ENCODE measurements around the gene SPACA4. TPM values are rescaled to one million over a fixed set of nuclear protein-coding genes. Genes with fewer than 3 reads are reported as not detected.
A peak's percentile ranks its signal among the peaks of the same experiment; 100 is the strongest.

The SPACA4 gene
- polyA plus RNA-seq, 1 of the 3 experiments (the other 2 are of a cell fraction): not detected

DNA sequence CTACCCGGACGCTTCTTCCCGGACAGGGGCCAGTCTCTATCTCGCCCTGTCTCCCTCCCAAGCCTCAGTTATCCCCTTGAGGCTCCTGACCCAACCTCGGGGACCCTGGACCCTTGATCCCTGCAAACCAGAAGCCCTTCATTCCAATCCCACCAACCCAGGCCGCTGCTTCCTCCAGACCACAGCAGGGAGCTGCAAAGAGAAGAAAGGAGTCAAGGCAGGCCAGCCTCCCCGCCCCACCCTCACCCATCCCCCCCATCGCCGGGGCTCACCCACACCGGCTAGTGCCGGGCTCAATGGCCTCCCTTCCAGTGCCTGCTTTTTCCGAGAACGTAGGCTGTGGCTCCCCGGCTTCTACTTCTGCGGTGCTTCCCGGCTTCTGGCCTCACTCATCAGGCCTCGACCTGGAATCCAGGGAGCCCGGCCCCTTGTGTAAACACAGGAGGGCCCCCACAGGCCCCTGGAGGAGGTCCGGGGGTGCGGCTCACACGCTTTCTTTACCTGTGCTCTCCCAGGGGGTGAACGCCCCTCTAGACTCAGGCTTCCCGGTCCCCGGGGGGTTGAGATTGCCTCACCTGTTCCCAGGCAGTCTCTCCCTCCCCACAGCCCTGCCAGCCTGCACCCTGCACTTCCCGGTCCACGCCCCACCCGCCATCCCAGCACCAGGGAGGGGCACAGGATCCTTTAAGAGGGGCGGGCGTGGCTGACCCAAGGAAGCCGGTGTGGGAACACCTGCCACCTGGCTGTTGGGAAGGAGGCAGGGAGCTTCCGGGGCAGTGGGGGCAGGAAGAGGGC is 8.1 kb downstream of the SPACA4 start, which contains the start of gene FAM83E:
Gene FAM83E, minus strand, starts transcription at position 641 of the 795 bp plus-strand sequence. CDS start 1,704 bp downstream, outside the sequence.
- POLR2A ChIA-PET: interaction anchor here (0.6 to 1.9 kb wide), 6 partner anchors 9 to 110 kb away, joined by 3 to 5 read pairs (median 4); no protein-coding TSS in a partner anchor
- TF ChIP-seq SIN3A (IDR thresholded peaks at IDR 0.05; ENCODE audit: borderline replicate concordance, low read depth, low read length) (peak; percentile 88), ZBTB33 (IDR thresholded peaks at IDR 0.05; ENCODE audit: borderline replicate concordance, low read depth) (0 out of 2 replicates have a peak, but pooled peaks have one; percentile 3)
- TF ChIP-seq, protein P1, sequence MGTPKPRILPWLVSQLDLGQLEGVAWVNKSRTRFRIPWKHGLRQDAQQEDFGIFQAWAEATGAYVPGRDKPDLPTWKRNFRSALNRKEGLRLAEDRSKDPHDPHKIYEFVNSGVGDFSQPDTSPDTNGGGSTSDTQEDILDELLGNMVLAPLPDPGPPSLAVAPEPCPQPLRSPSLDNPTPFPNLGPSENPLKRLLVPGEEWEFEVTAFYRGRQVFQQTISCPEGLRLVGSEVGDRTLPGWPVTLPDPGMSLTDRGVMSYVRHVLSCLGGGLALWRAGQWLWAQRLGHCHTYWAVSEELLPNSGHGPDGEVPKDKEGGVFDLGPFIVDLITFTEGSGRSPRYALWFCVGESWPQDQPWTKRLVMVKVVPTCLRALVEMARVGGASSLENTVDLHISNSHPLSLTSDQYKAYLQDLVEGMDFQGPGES (IDR thresholded peaks at IDR 0.05; ENCODE audit: low read depth, low read length): no peak
- Histone ChIP-seq H3K4me1 (ENCODE audit: control insufficient read depth in 1 of 2, insufficient read depth in 2 of 2, low read depth in 1 of 2, low read length in 1 of 2) (peaks cover 11 to 35% of the 10 kb centered on the region in 2 experiments; a peak in 3 of 4 replicates), H3K27ac (ENCODE audit: low read depth in 2 of 2, low read length in 1 of 2) (peak within 1 kb of the TSS in 1 of 2 experiments; percentile 40; a peak in 2 of 4 replicates), H3F3A (replicated peaks; ENCODE audit: insufficient read depth) (peaks cover 41% of the 10 kb centered on the region), H3K9me2 (no peaks in the 10 kb centered on the region), H4K20me1 (ENCODE audit: insufficient read depth) (peaks cover 39% of the 10 kb centered on the region), H3K4me2 (no peak within 1 kb of the TSS), H3K79me2 (ENCODE audit: insufficient read depth) (peaks cover 30% of the 10 kb centered on the region), H3K27me3 (ENCODE audit: insufficient read depth) (no peaks in the 10 kb centered on the region), H2AFZ (ENCODE audit: low read depth) (no peak within 1 kb of the TSS), H3K9me3 (no peaks in the 10 kb centered on the region), H3K9ac (no peak within 1 kb of the TSS), H3K36me3 (replicated peaks in 1 of 2; ENCODE audit: control insufficient read depth in 1 of 2, insufficient read depth in 2 of 2, low read length in 1 of 2) (peaks cover 28 to 33% of the 10 kb centered on the region in 2 experiments), H3K4me3 (ENCODE audit: low read depth in 2 of 2, low read length in 1 of 2) (no peak within 1 kb of the TSS)
- no peak for DNase-seq
- CTCF ChIA-PET: interaction anchor here (8.0 kb wide), 1 partner anchor 25 kb away, joined by 72 read pairs; no protein-coding TSS in a partner anchor
- 75% methylated on average over 25 of the region's 31 CpGs for WGBS (ENCODE audit: low lambda C conversion rate)

DNA sequence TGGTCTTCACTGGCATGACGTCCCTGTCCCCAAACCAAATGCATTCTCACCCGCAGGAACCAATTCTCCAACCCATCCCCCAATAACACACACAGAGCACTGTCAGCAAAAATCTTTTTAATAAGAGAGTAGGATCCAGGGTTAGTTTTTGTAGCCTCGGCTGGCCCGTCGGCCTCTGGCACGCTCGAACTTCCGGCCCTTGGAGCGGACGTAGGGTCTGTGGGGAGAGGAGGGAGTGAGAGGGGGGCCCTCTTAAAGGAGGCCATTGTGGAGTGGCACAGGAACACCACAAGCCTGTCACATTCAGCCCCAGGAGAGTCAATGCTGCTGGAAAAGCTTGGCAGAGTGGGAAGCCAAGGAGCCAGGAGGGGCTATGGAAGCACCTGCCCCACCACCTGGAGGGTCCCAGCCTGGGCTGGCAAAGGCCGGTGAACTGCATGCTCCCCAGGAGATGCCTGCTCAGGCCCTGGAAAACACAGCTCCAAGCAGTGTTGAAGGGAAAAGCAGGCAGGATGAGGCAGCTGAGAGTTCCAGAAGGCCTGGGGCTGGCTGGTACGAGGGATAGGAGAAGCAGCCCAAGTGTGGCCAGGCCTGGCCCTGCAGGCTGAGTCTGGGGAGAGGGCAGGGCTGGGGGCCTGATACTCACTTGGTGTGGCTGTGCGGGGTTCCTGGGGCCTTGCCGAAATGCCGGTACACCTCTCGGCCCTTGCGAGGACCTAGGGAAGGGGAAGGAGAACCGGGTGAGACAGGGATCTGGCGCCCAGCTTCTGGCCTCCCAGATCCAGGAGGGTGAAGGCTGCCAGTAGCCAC is 8.9 kb downstream of the SPACA4 start:
- no peak overlapping the region for H3K4me2 ChIP-seq
- peak overlapping the region in 1 of 2 experiments; percentile 7; a peak in 1 of 4 replicates for H3K27ac ChIP-seq (ENCODE audit: low read depth in 2 of 2, low read length in 1 of 2)
- CTCF ChIA-PET: interaction anchor here (0.6 to 3.7 kb wide), 4 partner anchors 7 to 918 kb away, joined by 3 to 26 read pairs (median 8); no protein-coding TSS in a partner anchor
- peaks cover 11 to 38% of the 10 kb centered on the region in 2 experiments; a peak in 3 of 4 replicates for H3K4me1 ChIP-seq (ENCODE audit: control insufficient read depth in 1 of 2, insufficient read depth in 2 of 2, low read depth in 1 of 2, low read length in 1 of 2)
- peaks cover 39% of the 10 kb centered on the region for H4K20me1 ChIP-seq (ENCODE audit: insufficient read depth)
- no peaks in the 10 kb centered on the region for H3K9me3 ChIP-seq
- peaks cover 28 to 33% of the 10 kb centered on the region in 2 experiments for H3K36me3 ChIP-seq (replicated peaks in 1 of 2; ENCODE audit: control insufficient read depth in 1 of 2, insufficient read depth in 2 of 2, low read length in 1 of 2)
- 89% methylated on average over 17 of the region's 19 CpGs for WGBS (ENCODE audit: low lambda C conversion rate)
- POLR2A ChIA-PET: interaction anchor here (1.9 kb wide), 1 partner anchor 17 kb away, joined by 5 read pairs; no protein-coding TSS in a partner anchor
- H2AFZ ChIP-seq (ENCODE audit: low read depth): no peak overlapping the region
- H3K9me2 ChIP-seq: no peaks in the 10 kb centered on the region
- no peak overlapping the region for H3K9ac ChIP-seq
- peaks cover 49% of the 10 kb centered on the region for H3F3A ChIP-seq (replicated peaks; ENCODE audit: insufficient read depth)
- H3K79me2 ChIP-seq (ENCODE audit: insufficient read depth): peaks cover 34% of the 10 kb centered on the region
- DNase-seq: no peak
- no peak overlapping the region for H3K4me3 ChIP-seq (ENCODE audit: low read depth in 2 of 2, low read length in 1 of 2)
- no peaks in the 10 kb centered on the region for H3K27me3 ChIP-seq (ENCODE audit: insufficient read depth)
- TF ChIP-seq RAD21 (IDR thresholded peaks at IDR 0.05; ENCODE audit: low read length) (no peak), GABPA (IDR thresholded peaks at IDR 0.05; ENCODE audit: low read depth) (no peak), FOXJ3 (CRISPR knock-in tag; IDR thresholded peaks at IDR 0.05) (no peak), EP300 (IDR thresholded peaks at IDR 0.05; ENCODE audit: borderline replicate concordance in 1 of 2, low read depth in 1 of 2, low read length in 1 of 2) (no peak), SIN3A (IDR thresholded peaks at IDR 0.05; ENCODE audit: borderline replicate concordance, low read depth, low read length) (no peak), FOSL2 (IDR thresholded peaks at IDR 0.05; ENCODE audit: borderline replicate concordance, low read depth) (no peak), JUND (IDR thresholded peaks at IDR 0.05) (no peak), NFIC (IDR thresholded peaks at IDR 0.05; ENCODE audit: borderline replicate concordance) (no peak), PBX3 (IDR thresholded peaks at IDR 0.05) (no peak), ZBTB33 (IDR thresholded peaks at IDR 0.05; ENCODE audit: borderline replicate concordance, low read depth) (no peak)
- TF ChIP-seq, protein P2, sequence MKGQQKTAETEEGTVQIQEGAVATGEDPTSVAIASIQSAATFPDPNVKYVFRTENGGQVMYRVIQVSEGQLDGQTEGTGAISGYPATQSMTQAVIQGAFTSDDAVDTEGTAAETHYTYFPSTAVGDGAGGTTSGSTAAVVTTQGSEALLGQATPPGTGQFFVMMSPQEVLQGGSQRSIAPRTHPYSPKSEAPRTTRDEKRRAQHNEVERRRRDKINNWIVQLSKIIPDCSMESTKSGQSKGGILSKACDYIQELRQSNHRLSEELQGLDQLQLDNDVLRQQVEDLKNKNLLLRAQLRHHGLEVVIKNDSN (IDR thresholded peaks at IDR 0.05; ENCODE audit: borderline replicate concordance, low read depth): no peak

Measured in SK-N-SH (cell line).